Ascending aorta (tissue), 2 donors: ENCODE results near the gene NOD2. TPM values are rescaled to one million over a fixed set of nuclear protein-coding genes. Genes with fewer than 3 reads are reported as not detected.
A peak's percentile ranks its signal among the peaks of the same experiment; 100 is the strongest.

Experiments used
- DNase-seq, 2 donors: peaks; one replicate each; pipeline ENCODE4 v3.0.0-alpha.2; 2019; ENCODE audit warnings: low spot score in 2 of 2
- H3K27ac ChIP-seq, 2 donors: fragments of 200-600 bp; sonication (generic); one replicate each; pipeline ENCODE4 v1.5.1; 2016 to 2017; ENCODE audit warnings: mild to moderate bottlenecking in 1 of 2
- H3K27me3 ChIP-seq: fragments of 200-600 bp; sonication (generic); one replicate; pipeline ENCODE4 v1.5.1; 2017
- H3K36me3 ChIP-seq, 2 donors: fragments of 200-600 bp; sonication (generic); one replicate each; pipeline ENCODE4 v1.5.1; 2016
- H3K4me1 ChIP-seq, 2 donors: fragments of 200-600 bp; sonication (generic); one replicate each; pipeline ENCODE4 v1.5.1; 2016 to 2017; ENCODE audit warnings: mild to moderate bottlenecking in 1 of 2
- H3K4me3 ChIP-seq, 2 donors: fragments of 200-600 bp; sonication (generic); one replicate each; pipeline ENCODE4 v1.5.1; 2016 to 2017; ENCODE audit warnings: mild to moderate bottlenecking in 1 of 2
- H3K9me3 ChIP-seq, 2 donors: fragments of 200-600 bp; sonication (generic); one replicate each; pipeline ENCODE4 v1.5.1; 2016
- CTCF ChIP-seq, 3 experiments: fragments of 200-600 bp in 2 of 3; fragments of 450-650 bp in 1 of 3; sonication (generic) in 2 of 3; IDR thresholded peaks; one replicate each; pipeline ENCODE4 v1.5.1; 2016 to 2019; ENCODE audit warnings: antibody characterized with exemption in 3 of 3, mild to moderate bottlenecking in 1 of 3, moderate library complexity in 1 of 3
- intact Hi-C: fragments of 100-400 bp; cut with DNase I; formaldehyde crosslinking; loops from one replicate; pipeline ENCODE4 v1.15.1; 2023
- total RNA-seq: library from RNA; depleted of rRNA; stranded (reverse); fragments of >200 nt; gene quantifications from one replicate; pipeline ENCODE4 v1.1.0, GENCODE V29; 2016

Gene NOD2
- total RNA-seq, 1 donor from 2014 or later: 3.8 TPM

GRCh38 chr16:50673496-50674275, 19.7 kb upstream of the NOD2 start:
- no peak for DNase-seq
- TF ChIP-seq CTCF (IDR thresholded peaks at IDR 0.05): no peak
- no peak overlapping the region for H3K27ac ChIP-seq
- H3K27me3 ChIP-seq: no peaks in the 10 kb centered on the region
- H3K9me3 ChIP-seq: peaks cover 5 to 10% of the 10 kb centered on the region in 2 donors
- no peak overlapping the region for H3K4me3 ChIP-seq
- H3K36me3 ChIP-seq: peaks cover 0 to 5% of the 10 kb centered on the region in 2 donors
- intact Hi-C loops: no loop called here
- no peaks in the 10 kb centered on the region for H3K4me1 ChIP-seq

GRCh38 chr16:50674831-50675230, 18.6 kb upstream of the NOD2 start:
- Histone ChIP-seq H3K27me3 (no peaks in the 10 kb centered on the region), H3K9me3 (peaks cover 5 to 10% of the 10 kb centered on the region in 2 donors), H3K27ac (no peak overlapping the region), H3K4me3 (no peak overlapping the region), H3K4me1 (no peaks in the 10 kb centered on the region), H3K36me3 (peaks cover 0 to 5% of the 10 kb centered on the region in 2 donors)
- TF ChIP-seq CTCF (IDR thresholded peaks at IDR 0.05): no peak
- DNase-seq: no peak
- intact Hi-C loops: no loop called here

- intact Hi-C loops: no loop called here
- DNase-seq: no peak
Measured at GRCh38 chr16:50675686-50676610, 17.5 kb upstream of the NOD2 start.

GRCh38 chr16:50676684-50677225, 16.7 kb upstream of the NOD2 start:
- H3K4me3 ChIP-seq: no peak overlapping the region
- H3K27ac ChIP-seq: no peak overlapping the region
- H3K9me3 ChIP-seq: peaks cover 3 to 5% of the 10 kb centered on the region in 2 donors
- peaks cover 0 to 4% of the 10 kb centered on the region in 2 donors for H3K36me3 ChIP-seq
- intact Hi-C loops: no loop called here
- no peaks in the 10 kb centered on the region for H3K4me1 ChIP-seq
- DNase-seq: no peak
- TF ChIP-seq CTCF (IDR thresholded peaks at IDR 0.05): no peak
- H3K27me3 ChIP-seq: no peaks in the 10 kb centered on the region

More at GRCh38 chr16:50675686-50676610, 17.5 kb upstream of the NOD2 start:
- no peak for TF ChIP-seq CTCF (IDR thresholded peaks at IDR 0.05)
- Histone ChIP-seq H3K36me3 (peaks cover 0 to 5% of the 10 kb centered on the region in 2 donors), H3K9me3 (peaks cover 5 to 10% of the 10 kb centered on the region in 2 donors), H3K4me1 (no peaks in the 10 kb centered on the region), H3K4me3 (no peak overlapping the region), H3K27ac (no peak overlapping the region), H3K27me3 (no peaks in the 10 kb centered on the region)

GRCh38 chr16:50677351-50677750, 16.1 kb upstream of the NOD2 start:
- intact Hi-C loops: no loop called here

More at GRCh38 chr16:50677351-50677750, 16.1 kb upstream of the NOD2 start:
- DNase-seq: no peak
- H3K36me3 ChIP-seq: no peaks in the 10 kb centered on the region
- no peaks in the 10 kb centered on the region for H3K9me3 ChIP-seq
- H3K4me3 ChIP-seq: no peak overlapping the region
- TF ChIP-seq CTCF (IDR thresholded peaks at IDR 0.05): peak in 2 of 3 experiments; percentile 15 to 29
- H3K27ac ChIP-seq: no peak overlapping the region
- H3K4me1 ChIP-seq: no peaks in the 10 kb centered on the region
- no peaks in the 10 kb centered on the region for H3K27me3 ChIP-seq
